Activated CD8-positive, alpha-beta memory T cell treated with anti-CD3 and anti-CD28 coated beads, Interleukin-2, amount 10 ng/mL, durations not matched to agents 7 days and 5 days (primary cell): Measurements from ENCODE around the gene MAMDC4. TPM values are rescaled to one million over a fixed set of nuclear protein-coding genes. Genes with fewer than 3 reads are reported as not detected.
"Not testable (repeated sequence)": the region's sequence is repeated elsewhere in the genome, so short reads cannot be mapped to it uniquely, and the experiment has no call there.

Source experiments
- ATAC-seq: fragments of 150-1000 bp; cut with Tn5 transposase; one replicate; pipeline ENCODE4 v1.10.0; 2021; ENCODE audit warnings: moderate library complexity
- CTCF ChIA-PET: fragments of 350-600 bp; sonication (Branson Sonifier 250); formaldehyde crosslinking; loops from one replicate; lab custom pipeline; 2021; ENCODE audit warnings: antibody characterized with exemption; lab: Charles Lee
- DNase-seq: peaks from one replicate; pipeline ENCODE4 v3.0.0-alpha.2; 2020
- H3K27ac Mint-ChIP-seq: one replicate; pipeline ENCODE4 v1.8.0; 2021; ENCODE audit warnings: mild to moderate bottlenecking, mixed read lengths
- H3K27me3 Mint-ChIP-seq: one replicate; pipeline ENCODE4 v1.8.0; 2021; ENCODE audit warnings: mixed read lengths
- H3K36me3 Mint-ChIP-seq: one replicate; pipeline ENCODE4 v1.8.0; 2021; ENCODE audit warnings: mild to moderate bottlenecking, mixed read lengths
- H3K4me1 Mint-ChIP-seq: one replicate; pipeline ENCODE4 v1.8.0; 2021; ENCODE audit warnings: mixed read lengths
- H3K4me3 Mint-ChIP-seq: one replicate; pipeline ENCODE4 v1.8.0; 2021; ENCODE audit warnings: mild to moderate bottlenecking, moderate library complexity, mixed read lengths
- H3K9me3 Mint-ChIP-seq: one replicate; pipeline ENCODE4 v1.8.0; 2022; ENCODE audit warnings: low read depth, mixed read lengths
- total RNA-seq, 2 experiments: library from RNA; stranded (reverse); gene quantifications; one replicate each; pipeline ENCODE4 v1.2.3, GENCODE V29; 2021

Gene MAMDC4
- 10 to 100 TPM; 13.4 to 15.5 TPM for total RNA-seq

DNA sequence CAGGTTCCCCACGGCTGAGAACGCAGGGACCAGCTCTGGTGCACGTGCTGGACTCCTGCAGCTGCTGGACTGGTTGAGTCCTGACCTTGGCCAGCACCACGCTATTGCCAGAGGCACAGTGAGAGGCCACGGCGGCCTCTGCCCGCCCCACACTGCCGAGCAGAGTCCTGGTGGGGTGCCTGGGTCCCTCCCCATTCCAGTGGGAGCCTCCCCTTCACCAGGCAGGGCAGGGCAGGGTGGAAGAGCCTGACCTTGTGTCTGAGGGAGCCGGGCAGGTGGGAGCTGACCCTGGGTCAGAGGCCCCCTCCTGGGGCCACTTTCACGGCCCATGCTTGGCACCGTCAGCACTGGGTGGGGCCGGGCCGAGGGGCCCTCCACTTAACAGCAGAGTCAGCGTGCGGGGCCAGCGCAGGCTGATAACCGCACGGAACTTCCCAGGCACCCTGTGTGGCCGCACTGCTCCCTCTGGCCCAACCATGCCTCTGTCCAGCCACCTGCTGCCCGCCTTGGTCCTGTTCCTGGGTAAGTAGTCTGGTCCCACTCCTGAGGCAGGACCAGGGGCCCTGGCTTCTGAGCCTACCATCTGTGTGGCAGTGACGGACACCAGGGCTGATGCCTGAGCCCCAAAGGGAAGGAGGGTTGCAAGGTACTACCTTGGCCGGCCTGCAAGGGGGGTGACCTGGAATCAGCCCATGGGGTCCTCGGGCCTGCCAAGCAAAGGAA, at the start of gene MAMDC4:
Gene MAMDC4, plus strand, starts transcription at position 406 of the 723 bp plus-strand sequence. Its CDS starts 71 bp downstream, at position 477.
- no peak within 1 kb of the TSS for H3K27ac Mint-ChIP-seq
- CTCF ChIA-PET = interaction anchor here (2.1 kb wide), 1 partner anchor 10 kb away, joined by 8 read pairs; the partner anchor contains the start of gene AJM1
- no peak for DNase-seq

GRCh38 chr9:136803009-136803550, 49.1 kb upstream of the MAMDC4 start:
- not testable (repeated sequence) for H3K9me3 Mint-ChIP-seq, DNase-seq, H3K36me3 Mint-ChIP-seq, H3K27ac Mint-ChIP-seq, ATAC-seq, H3K4me3 Mint-ChIP-seq
- peaks cover 32% of the 10 kb centered on the region for H3K4me1 Mint-ChIP-seq
- peaks cover 13% of the 10 kb centered on the region for H3K27me3 Mint-ChIP-seq
- CTCF ChIA-PET = interaction anchor here (2.1 to 3.2 kb wide), 2 partner anchors 11 to 226 kb away, joined by 8 to 16 read pairs; no protein-coding TSS in a partner anchor

More for the DNA sequence above, at the start of gene MAMDC4:
- Mint-ChIP-seq H3K4me3 (no peak within 1 kb of the TSS), H3K9me3 (no peaks in the 10 kb centered on the region), H3K27me3 (peaks cover 8% of the 10 kb centered on the region), H3K36me3 (peaks cover 3% of the 10 kb centered on the region), H3K4me1 (peaks cover 13% of the 10 kb centered on the region)
- no peak for ATAC-seq

- Mint-ChIP-seq H3K27me3 (peaks cover 13% of the 10 kb centered on the region), H3K9me3 (no peaks in the 10 kb centered on the region), H3K4me3 (no peak overlapping the region), H3K27ac (no peak overlapping the region), H3K36me3 (peaks cover 4% of the 10 kb centered on the region), H3K4me1 (peaks cover 33% of the 10 kb centered on the region)
- CTCF ChIA-PET = interaction anchor here (1.1 to 2.1 kb wide), 3 partner anchors 12 to 225 kb away, joined by 3 to 8 read pairs (median 4); partner anchors contain the start of gene AJM1
- no peak for ATAC-seq
- no peak for DNase-seq
Observed at GRCh38 chr9:136803551-136804508, 48.3 kb upstream of the MAMDC4 start.

DNA sequence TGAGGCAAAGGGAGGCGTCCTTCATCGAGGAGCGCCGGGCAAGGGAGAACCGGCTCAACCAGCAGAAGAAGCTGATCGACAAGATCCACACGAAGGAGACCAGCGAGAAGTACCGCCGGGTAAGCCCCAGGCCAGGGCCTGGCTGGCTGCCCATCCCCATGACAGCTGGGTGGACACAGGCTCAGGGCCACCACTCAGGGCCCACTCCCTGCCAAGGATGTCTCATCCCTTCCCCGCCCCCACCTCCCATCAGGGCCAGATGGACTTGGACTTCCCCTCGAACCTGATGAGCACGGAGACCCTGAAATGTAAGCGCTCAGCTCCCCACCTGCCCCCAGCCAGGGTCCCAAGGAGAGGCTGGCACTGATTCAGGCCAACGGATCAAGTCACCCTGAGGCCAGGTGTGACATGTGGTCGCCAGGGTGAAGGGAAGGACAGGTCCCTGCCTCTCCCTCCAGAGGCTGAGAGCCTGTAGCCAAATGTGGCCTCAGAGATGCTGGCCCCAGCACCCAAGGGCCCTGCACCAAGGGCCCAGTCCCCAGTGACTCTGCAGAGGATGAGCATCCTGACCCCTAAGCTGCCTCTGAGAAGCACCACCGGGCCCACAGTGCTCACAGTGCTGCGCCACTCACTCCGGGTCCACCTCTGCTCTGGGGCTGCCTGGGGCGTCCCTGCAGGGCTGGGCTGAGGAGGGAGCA, 47.5 kb upstream of the MAMDC4 start:
- DNase-seq (no peak), ATAC-seq (no peak)
- Mint-ChIP-seq H3K27me3 (peaks cover 13% of the 10 kb centered on the region), H3K27ac (no peak overlapping the region), H3K9me3 (no peaks in the 10 kb centered on the region), H3K4me3 (no peak overlapping the region), H3K4me1 (peaks cover 42% of the 10 kb centered on the region), H3K36me3 (peaks cover 10% of the 10 kb centered on the region)
- CTCF ChIA-PET = interaction anchor here (1.1 to 2.1 kb wide), 3 partner anchors 12 to 225 kb away, joined by 3 to 8 read pairs (median 4); partner anchors contain the start of gene AJM1

- H3K27ac Mint-ChIP-seq = no peak overlapping the region
- H3K4me1 Mint-ChIP-seq = peaks cover 45% of the 10 kb centered on the region
- H3K9me3 Mint-ChIP-seq = no peaks in the 10 kb centered on the region
- ATAC-seq (no peak), DNase-seq (no peak)
- H3K27me3 Mint-ChIP-seq = peaks cover 13% of the 10 kb centered on the region
- CTCF ChIA-PET = interaction anchor here (0.9 to 2.8 kb wide), 5 partner anchors 12 to 259 kb away, joined by 3 to 24 read pairs (median 3); partner anchors contain the start of gene AJM1
- peaks cover 15% of the 10 kb centered on the region for H3K36me3 Mint-ChIP-seq
- H3K4me3 Mint-ChIP-seq = peak overlapping the region; percentile 11
Observed at GRCh38 chr9:136805207-136805740, 46.9 kb upstream of the MAMDC4 start.

DNA sequence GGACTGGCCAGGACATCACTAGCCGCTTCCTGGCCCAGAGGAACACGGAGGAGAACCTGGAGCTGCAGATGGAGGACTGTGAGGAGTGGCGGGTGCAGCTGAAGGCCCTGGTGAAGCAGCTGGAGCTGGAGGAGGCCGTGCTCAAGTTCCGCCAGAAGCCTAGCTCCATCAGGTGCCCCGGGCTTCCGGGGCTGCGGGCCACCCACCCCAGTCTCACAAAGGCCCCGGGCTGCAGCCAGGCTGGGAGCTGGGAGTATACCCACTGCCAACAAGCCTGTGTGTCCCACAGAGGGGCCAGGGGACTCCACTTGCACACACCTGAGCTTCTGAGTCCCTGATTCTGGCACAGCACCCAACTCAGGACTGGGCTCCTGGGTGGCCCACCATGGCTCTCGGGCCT, 46.1 kb upstream of the MAMDC4 start:
- CTCF ChIA-PET = interaction anchor here (0.9 to 4.2 kb wide), 9 partner anchors 9 to 258 kb away, joined by 3 to 28 read pairs (median 4); partner anchors contain the start of gene AJM1
- peaks cover 41% of the 10 kb centered on the region for H3K4me1 Mint-ChIP-seq
- no peak for ATAC-seq
- H3K27me3 Mint-ChIP-seq = peaks cover 8% of the 10 kb centered on the region
- no peak for DNase-seq
- peak overlapping the region; percentile 82 for H3K4me3 Mint-ChIP-seq
- peak overlapping the region; percentile 15 for H3K27ac Mint-ChIP-seq
- H3K9me3 Mint-ChIP-seq = no peaks in the 10 kb centered on the region
- peaks cover 18% of the 10 kb centered on the region for H3K36me3 Mint-ChIP-seq

GRCh38 chr9:136806631-136807201, 45.4 kb upstream of the MAMDC4 start:
- Mint-ChIP-seq H3K36me3 (peaks cover 18% of the 10 kb centered on the region), H3K9me3 (no peaks in the 10 kb centered on the region), H3K4me1 (peaks cover 40% of the 10 kb centered on the region), H3K27ac (peak overlapping the region; percentile 79), H3K4me3 (peak overlapping the region; percentile 82), H3K27me3 (peaks cover 7% of the 10 kb centered on the region)
- CTCF ChIA-PET = interaction anchor here (1.1 to 4.2 kb wide), 11 partner anchors 9 to 261 kb away, joined by 3 to 28 read pairs (median 5); partner anchors contain the start of gene AJM1
- DNase-seq (no peak), ATAC-seq (no peak)

GRCh38 chr9:136807281-136808074, 44.7 kb upstream of the MAMDC4 start, which contains the start of gene RABL6:
RABL6 (plus strand) TSS chr9:136807948; CDS start chr9:136808197, 249 bp downstream.
- Mint-ChIP-seq H3K9me3 (no peaks in the 10 kb centered on the region), H3K4me1 (peaks cover 42% of the 10 kb centered on the region), H3K27me3 (no peaks in the 10 kb centered on the region), H3K27ac (peak within 1 kb of the TSS; percentile 79), H3K36me3 (peaks cover 18% of the 10 kb centered on the region), H3K4me3 (peak within 1 kb of the TSS; percentile 82)
- CTCF ChIA-PET = interaction anchor here (1.1 to 4.2 kb wide), 11 partner anchors 8 to 261 kb away, joined by 3 to 28 read pairs (median 5); partner anchors contain the start of gene AJM1
- peak; percentile 91 for ATAC-seq
- DNase-seq = peak; percentile 83

DNA sequence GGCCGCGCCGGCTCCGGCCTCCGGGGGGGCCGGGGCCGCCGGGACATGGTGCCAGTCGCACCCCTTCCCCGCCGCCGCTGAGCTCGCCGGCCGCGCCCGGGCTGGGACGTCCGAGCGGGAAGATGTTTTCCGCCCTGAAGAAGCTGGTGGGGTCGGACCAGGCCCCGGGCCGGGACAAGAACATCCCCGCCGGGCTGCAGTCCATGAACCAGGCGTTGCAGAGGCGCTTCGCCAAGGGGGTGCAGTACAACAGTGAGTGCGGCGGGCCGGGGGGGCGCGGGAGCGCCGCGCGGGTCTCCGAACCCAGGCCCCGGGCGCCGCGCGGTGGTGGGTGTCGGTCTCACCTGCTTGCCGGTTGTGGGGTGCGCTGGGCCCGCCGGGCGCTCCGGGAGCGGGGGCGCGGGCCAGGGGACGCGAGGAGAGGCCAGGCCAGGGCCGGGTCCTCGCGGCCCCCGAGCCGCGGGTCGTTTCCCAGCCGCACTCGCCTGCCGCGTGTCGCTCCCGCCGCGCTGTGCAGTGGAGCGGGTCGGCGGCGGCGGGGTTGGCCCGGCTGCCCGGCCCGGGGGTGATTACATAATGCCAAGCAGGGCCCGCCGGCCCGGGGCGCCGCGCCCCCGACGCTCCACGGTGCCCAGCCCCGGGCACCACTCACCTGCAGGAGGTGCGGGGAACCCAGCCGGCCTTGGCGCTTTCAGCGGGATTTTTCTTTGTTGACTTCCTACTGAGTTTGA, 43.9 kb upstream of the MAMDC4 start:
- H3K27me3 Mint-ChIP-seq = no peaks in the 10 kb centered on the region
- peaks cover 50% of the 10 kb centered on the region for H3K4me1 Mint-ChIP-seq
- no peaks in the 10 kb centered on the region for H3K9me3 Mint-ChIP-seq
- peak overlapping the region; percentile 66 for H3K27ac Mint-ChIP-seq
- H3K36me3 Mint-ChIP-seq = peaks cover 24% of the 10 kb centered on the region
- peak overlapping the region; percentile 74 for H3K4me3 Mint-ChIP-seq
- CTCF ChIA-PET = interaction anchor here (0.9 to 4.2 kb wide), 12 partner anchors 8 to 260 kb away, joined by 3 to 28 read pairs (median 6); partner anchors contain the start of gene AJM1
- peak; percentile 58 for DNase-seq
- ATAC-seq = peak; percentile 35

- Mint-ChIP-seq H3K36me3 (peaks cover 27% of the 10 kb centered on the region), H3K9me3 (no peaks in the 10 kb centered on the region), H3K27ac (peak overlapping the region; percentile 35), H3K4me1 (peaks cover 56% of the 10 kb centered on the region), H3K27me3 (no peaks in the 10 kb centered on the region), H3K4me3 (peak overlapping the region; percentile 71)
- ATAC-seq (no peak), DNase-seq (no peak)
- CTCF ChIA-PET = interaction anchor here (0.7 to 4.2 kb wide), 6 partner anchors 9 to 261 kb away, joined by 3 to 28 read pairs (median 6); partner anchors contain the start of genes AJM1 and SAPCD2
Observed at GRCh38 chr9:136808806-136809158, 43.4 kb upstream of the MAMDC4 start.
